Right lobe of liver (tissue), 6 donors: ENCODE measurements around the gene MME. TPM values are rescaled to one million over a fixed set of nuclear protein-coding genes. Genes with fewer than 3 reads are reported as not detected.

Experiments
- ATAC-seq, 4 donors: fragments of 200-7000 bp; cut with Tn5 transposase; one replicate each; pipeline ENCODE4 v1.9.1; 2020; ENCODE audit warnings: mild to moderate bottlenecking in 4 of 4, moderate library complexity in 4 of 4
- DNase-seq, 3 donors: peaks; one replicate each; pipeline ENCODE4 v3.0.0-alpha.2; 2020
- H3K27ac ChIP-seq, 3 donors: fragments of 200-600 bp; one replicate each; pipeline ENCODE4 v1.8.0; 2022
- H3K27me3 ChIP-seq, 2 donors: fragments of 200-600 bp; one replicate each; pipeline ENCODE4 v1.8.0; 2022
- H3K36me3 ChIP-seq, 4 donors: fragments of 200-600 bp; sonication (generic) in 1 of 4; one replicate each; pipeline versions ENCODE4 v1.5.1 to v1.8.0; 2017 to 2022; ENCODE audit warnings: control low read depth in 1 of 4
- H3K4me1 ChIP-seq, 4 donors: fragments of 200-600 bp; sonication (generic) in 1 of 4; one replicate each; pipeline versions ENCODE4 v1.5.1 to v1.8.0; 2017 to 2022; ENCODE audit warnings: control low read depth in 1 of 4
- H3K4me3 ChIP-seq, 3 donors: fragments of 200-600 bp; one replicate each; pipeline ENCODE4 v1.8.0; 2022
- H3K9me3 ChIP-seq, 4 donors: fragments of 200-600 bp; sonication (generic) in 1 of 4; one replicate each; pipeline versions ENCODE4 v1.5.1 to v1.8.0; 2017 to 2022; ENCODE audit warnings: control low read depth in 1 of 4
- POLR2A ChIP-seq: fragments of 450-650 bp; IDR thresholded peaks from one replicate; pipeline ENCODE4 v1.6.1; 2017; ENCODE audit warnings: antibody characterized with exemption, mild to moderate bottlenecking
- WGBS: methylation state at CpG from one replicate; pipeline ENCODE4 v1.1.6; 2018; ENCODE audit warnings: low coverage, low lambda C conversion rate; ENCODE audit not compliant: insufficient coverage; ENCODE audit errors: missing lambda C conversion rate; 5-methylcytosine and 5-hydroxymethylcytosine counted together
- intact Hi-C, 2 donors: fragments of 100-400 bp; cut with DNase I; formaldehyde crosslinking; loops; one replicate each; pipeline versions ENCODE4 v1.11.2 to v1.14.1; 2022
- total RNA-seq, 6 experiments: library from RNA; depleted of rRNA in 2 of 6; stranded (reverse); fragments of >200 nt in 2 of 6; fragmentation: NEBNext Ultra II Directional in 3 of 6; extraction: Animal tissue kit (Norgen Biotek cat#: 25700) in 3 of 6; gene quantifications; one replicate each; pipeline versions ENCODE4 v1.1.0 to v1.2.4, GENCODE V29; 2016 to 2023
- TF ChIP-seq, protein P1 (sequence below), 4 donors: fragments of 200-600 bp in 3 of 4; fragments of 450-650 bp in 1 of 4; IDR thresholded peaks; one replicate each; pipeline versions ENCODE4 v1.5.1 to v1.8.0; 2016 to 2022; ENCODE audit warnings: antibody characterized with exemption in 4 of 4, mild to moderate bottlenecking in 2 of 4
- donor health status: DM: no; HTN: yes; CAD: no.
- donor health status: DM: no; HTN: no; CAD: no.
- donor health status: DM: no; HTN: no; CAD: no.
- donor health status: DM: no; HTN: yes; CAD: no.
- donor health status: DM: no; HTN: yes; CAD: no.

Gene MME
- total RNA-seq, 6 experiments from 2014 or later = 9.9 to 79.1 (median 35.1) TPM

- Histone ChIP-seq H3K4me1 (peaks cover 0 to 11% (median 0%) of the 10 kb centered on the region in 4 donors), H3K9me3 (no peaks in the 10 kb centered on the region), H3K36me3 (peaks cover 0 to 8% (median 0%) of the 10 kb centered on the region in 4 donors), H3K27ac (no peak overlapping the region), H3K27me3 (no peaks in the 10 kb centered on the region), H3K4me3 (no peak overlapping the region)
- intact Hi-C loops = no loop called here
- whole genome bisulfite sequencing = 35% methylated on average over 2 of the region's 2 CpGs
- TF ChIP-seq POLR2A = no peak
- TF ChIP-seq, protein P1, sequence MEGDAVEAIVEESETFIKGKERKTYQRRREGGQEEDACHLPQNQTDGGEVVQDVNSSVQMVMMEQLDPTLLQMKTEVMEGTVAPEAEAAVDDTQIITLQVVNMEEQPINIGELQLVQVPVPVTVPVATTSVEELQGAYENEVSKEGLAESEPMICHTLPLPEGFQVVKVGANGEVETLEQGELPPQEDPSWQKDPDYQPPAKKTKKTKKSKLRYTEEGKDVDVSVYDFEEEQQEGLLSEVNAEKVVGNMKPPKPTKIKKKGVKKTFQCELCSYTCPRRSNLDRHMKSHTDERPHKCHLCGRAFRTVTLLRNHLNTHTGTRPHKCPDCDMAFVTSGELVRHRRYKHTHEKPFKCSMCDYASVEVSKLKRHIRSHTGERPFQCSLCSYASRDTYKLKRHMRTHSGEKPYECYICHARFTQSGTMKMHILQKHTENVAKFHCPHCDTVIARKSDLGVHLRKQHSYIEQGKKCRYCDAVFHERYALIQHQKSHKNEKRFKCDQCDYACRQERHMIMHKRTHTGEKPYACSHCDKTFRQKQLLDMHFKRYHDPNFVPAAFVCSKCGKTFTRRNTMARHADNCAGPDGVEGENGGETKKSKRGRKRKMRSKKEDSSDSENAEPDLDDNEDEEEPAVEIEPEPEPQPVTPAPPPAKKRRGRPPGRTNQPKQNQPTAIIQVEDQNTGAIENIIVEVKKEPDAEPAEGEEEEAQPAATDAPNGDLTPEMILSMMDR (IDR thresholded peaks at IDR 0.05) = no peak
- DNase-seq = no peak
- no peak for ATAC-seq
Observed at GRCh38 chr3:155084567-155084966, 4.4 kb downstream of the MME start.

- H3K4me1 ChIP-seq = peaks cover 0 to 8% (median 0%) of the 10 kb centered on the region in 4 donors
- ATAC-seq (no peak), DNase-seq (no peak)
- H3K4me3 ChIP-seq = no peak overlapping the region
- H3K27ac ChIP-seq = no peak overlapping the region
- no peaks in the 10 kb centered on the region for H3K27me3 ChIP-seq
- no peak for TF ChIP-seq POLR2A
- TF ChIP-seq, protein P1 (IDR thresholded peaks at IDR 0.05) = no peak
- intact Hi-C loops = no loop called here
- 100% methylated on average over 1 of the region's 1 CpG for WGBS
- H3K9me3 ChIP-seq = no peaks in the 10 kb centered on the region
- peaks cover 0 to 12% (median 0%) of the 10 kb centered on the region in 4 donors for H3K36me3 ChIP-seq
Observed at GRCh38 chr3:155086051-155086450, 5.9 kb downstream of the MME start.

GRCh38 chr3:155088706-155089345 is 8.7 kb downstream of the MME start:
- H3K4me1 ChIP-seq = no peaks in the 10 kb centered on the region
- H3K36me3 ChIP-seq = peaks cover 0 to 12% (median 0%) of the 10 kb centered on the region in 4 donors
- no peak overlapping the region for H3K27ac ChIP-seq
- H3K27me3 ChIP-seq = no peaks in the 10 kb centered on the region
- intact Hi-C loops = no loop called here
- WGBS = 83% methylated on average over 2 of the region's 2 CpGs
- TF ChIP-seq, protein P1 (IDR thresholded peaks at IDR 0.05) = no peak
- TF ChIP-seq POLR2A = no peak
- ATAC-seq (no peak), DNase-seq (no peak)
- no peaks in the 10 kb centered on the region for H3K9me3 ChIP-seq
- H3K4me3 ChIP-seq = no peak overlapping the region

GRCh38 chr3:155089495-155089894 is 9.4 kb downstream of the MME start:
- intact Hi-C loops = no loop called here
- WGBS = 68% methylated on average over 3 of the region's 7 CpGs

More at GRCh38 chr3:155089495-155089894, 9.4 kb downstream of the MME start:
- no peak for TF ChIP-seq POLR2A
- TF ChIP-seq, protein P1 (IDR thresholded peaks at IDR 0.05) = no peak
- Histone ChIP-seq H3K27ac (no peak overlapping the region), H3K36me3 (peaks cover 0 to 12% (median 0%) of the 10 kb centered on the region in 4 donors), H3K27me3 (no peaks in the 10 kb centered on the region), H3K4me3 (no peak overlapping the region), H3K4me1 (no peaks in the 10 kb centered on the region), H3K9me3 (no peaks in the 10 kb centered on the region)
- no peak for ATAC-seq
- no peak for DNase-seq
